B cell (primary cell): ENCODE results near the gene CNNM4. TPM values are rescaled to one million over a fixed set of nuclear protein-coding genes. Genes with fewer than 3 reads are reported as not detected.

Experiments used
- ATAC-seq: fragments of 200-7000 bp; cut with Tn5 transposase; one replicate; pipeline ENCODE4 v1.10.0; 2021; ENCODE audit warnings: low read depth, mild to moderate bottlenecking, moderate number of reproducible peaks, moderate library complexity
- CTCF ChIA-PET: fragments of 350-600 bp; sonication (Branson Sonifier 250); formaldehyde crosslinking; loops from one replicate; lab custom pipeline; 2021; ENCODE audit warnings: antibody characterized with exemption, inconsistent platforms; lab: Charles Lee
- POLR2A ChIA-PET: fragments of 350-600 bp; sonication (Branson Sonifier 250); formaldehyde crosslinking; loops from one replicate; lab custom pipeline; 2021; ENCODE audit warnings: antibody characterized with exemption; lab: Charles Lee
- DNase-seq: peaks from one replicate; pipeline ENCODE4 v3.0.0; 2013
- H2AFZ ChIP-seq: 2 replicates; pipeline ENCODE4 v1.6.1; 2012; ENCODE audit warnings: mild to moderate bottlenecking, low read depth, low read length; ENCODE audit not compliant: insufficient read depth, poor library complexity, severe bottlenecking
- H3K27ac ChIP-seq, 2 donors: 1 replicate in 1 of 2; 2 replicates in 1 of 2; pipeline ENCODE4 v1.5.1; 2012 to 2013; ENCODE audit warnings: low read length in 2 of 2, mild to moderate bottlenecking in 2 of 2, moderate library complexity in 1 of 2
- H3K27me3 ChIP-seq, 4 experiments: fragments of 200-600 bp in 1 of 4; sonication (generic) in 1 of 4; replicated peaks in 1 of 4; 1 replicate in 2 of 4; 2 replicates in 2 of 4; pipeline versions ENCODE4 v1.6.1 to v1.7.0; 2013 to 2016; ENCODE audit warnings: low read length in 3 of 4, mild to moderate bottlenecking in 2 of 4, mixed read lengths in 1 of 4, moderate library complexity in 1 of 4; ENCODE audit not compliant: insufficient read depth in 4 of 4, control insufficient read depth in 3 of 4; ENCODE audit errors: control extremely low read depth in 1 of 4
- H3K36me3 ChIP-seq, 2 experiments: replicated peaks in 1 of 2; 1 replicate in 1 of 2; 2 replicates in 1 of 2; pipeline versions ENCODE4 v1.6.1 to v1.7.1; 2013; ENCODE audit warnings: low read length in 1 of 2; ENCODE audit not compliant: insufficient read depth in 2 of 2, control insufficient read depth in 1 of 2; ENCODE audit errors: control extremely low read depth in 1 of 2, extremely low read depth in 1 of 2
- H3K4me1 ChIP-seq, 2 donors: fragments of 200-600 bp in 1 of 2; sonication (generic) in 1 of 2; 1 replicate in 1 of 2; 2 replicates in 1 of 2; pipeline versions ENCODE4 v1.5.1 to v1.6.1; 2013 to 2017; ENCODE audit warnings: low read length in 2 of 2; ENCODE audit not compliant: control insufficient read depth in 2 of 2, insufficient read depth in 2 of 2
- H3K4me2 ChIP-seq: replicated peaks from 2 replicates; pipeline ENCODE3; 2012; ENCODE audit warnings: mild to moderate bottlenecking, low read depth, low read length; ENCODE audit not compliant: poor library complexity, severe bottlenecking
- H3K4me3 ChIP-seq, 5 experiments: fragments of 200-600 bp in 1 of 5; sonication (generic) in 1 of 5; 1 replicate in 3 of 5; 2 replicates in 2 of 5; pipeline versions ENCODE4 v1.5.1 to v1.7.0; 2011 to 2016; ENCODE audit warnings: low read length in 4 of 5, mild to moderate bottlenecking in 4 of 5, low read depth in 2 of 5, control low read depth in 1 of 5, moderate library complexity in 1 of 5; ENCODE audit not compliant: insufficient read depth in 1 of 5; ENCODE audit errors: control extremely low read depth in 1 of 5, extremely low read depth in 1 of 5
- H3K79me2 ChIP-seq: fragments of 200-600 bp; sonication (generic); one replicate; pipeline ENCODE4 v1.6.0; 2016; ENCODE audit warnings: low read length; ENCODE audit not compliant: control insufficient read depth, insufficient read depth
- H3K9ac ChIP-seq: fragments of 200-600 bp; sonication (generic); 2 replicates; pipeline ENCODE4 v1.6.1; 2017; ENCODE audit warnings: mild to moderate bottlenecking, low read length, moderate library complexity
- H3K9me3 ChIP-seq, 3 donors: one replicate each; pipeline versions ENCODE4 v1.6.1 to v1.7.1; 2013; ENCODE audit warnings: low read length in 2 of 3; ENCODE audit not compliant: control insufficient read depth in 2 of 3, insufficient read depth in 1 of 3; ENCODE audit errors: control extremely low read depth in 1 of 3
- H4K20me1 ChIP-seq: 2 replicates; pipeline ENCODE4 v1.6.0; 2012; ENCODE audit warnings: mild to moderate bottlenecking, low read length; ENCODE audit not compliant: insufficient read depth, control insufficient read depth, poor library complexity, severe bottlenecking
- H3K27ac Mint-ChIP-seq: one replicate; pipeline ENCODE4 v1.8.0; 2021; ENCODE audit warnings: mixed read lengths
- H3K27me3 Mint-ChIP-seq: one replicate; pipeline ENCODE4 v1.8.0; 2021; ENCODE audit warnings: mixed read lengths
- H3K4me1 Mint-ChIP-seq: one replicate; pipeline ENCODE4 v1.8.0; 2021; ENCODE audit warnings: mixed read lengths
- H3K4me3 Mint-ChIP-seq: one replicate; pipeline ENCODE4 v1.8.0; 2021; ENCODE audit warnings: mixed read lengths
- H3K9me3 Mint-ChIP-seq: one replicate; pipeline ENCODE4 v1.8.0; 2022; ENCODE audit warnings: mixed read lengths; ENCODE audit not compliant: insufficient read depth
- EZH2 ChIP-seq: IDR thresholded peaks from 2 replicates; pipeline ENCODE4 v1.6.1; 2012; ENCODE audit warnings: borderline replicate concordance, low read depth, mild to moderate bottlenecking, moderate library complexity, low read length; ENCODE audit not compliant: insufficient read depth, poor library complexity, severe bottlenecking
- WGBS: methylation state at CpG from one replicate; pipeline ENCODE4 v1.1.5; 2013; ENCODE audit warnings: missing lambda C conversion rate; ENCODE audit not compliant: insufficient coverage; 5-methylcytosine and 5-hydroxymethylcytosine counted together
- intact Hi-C: fragments of 100-400 bp; cut with micrococcal nuclease; formaldehyde crosslinking; loops from one replicate; pipeline ENCODE4 v1.10.0; 2022
- polyA plus RNA-seq: library from polyadenylated mRNA; depleted of rRNA; stranded (reverse); fragments of >200 nt; gene quantifications from 2 replicates; pipeline ENCODE4 v1.2.3, GENCODE V29; 2012
- total RNA-seq, 2 donors: library from RNA; stranded (reverse); fragments of 120-200 nt in 1 of 2; gene quantifications; 1 replicate in 1 of 2; 2 replicates in 1 of 2; pipeline versions ENCODE4 v1.2.3 to v1.2.4, GENCODE V29; 2013 to 2022
- TF ChIP-seq, protein P1 (sequence below): fragments of 200-600 bp; IDR thresholded peaks from one replicate; pipeline ENCODE4 v1.8.0; 2022; ENCODE audit warnings: antibody characterized with exemption, mild to moderate bottlenecking

Gene CNNM4
- total and polyA plus RNA-seq, 2 donors (not counting 1 experiment from before 2014, with no cell fraction given) = 15.1 to 24.0 TPM

DNA sequence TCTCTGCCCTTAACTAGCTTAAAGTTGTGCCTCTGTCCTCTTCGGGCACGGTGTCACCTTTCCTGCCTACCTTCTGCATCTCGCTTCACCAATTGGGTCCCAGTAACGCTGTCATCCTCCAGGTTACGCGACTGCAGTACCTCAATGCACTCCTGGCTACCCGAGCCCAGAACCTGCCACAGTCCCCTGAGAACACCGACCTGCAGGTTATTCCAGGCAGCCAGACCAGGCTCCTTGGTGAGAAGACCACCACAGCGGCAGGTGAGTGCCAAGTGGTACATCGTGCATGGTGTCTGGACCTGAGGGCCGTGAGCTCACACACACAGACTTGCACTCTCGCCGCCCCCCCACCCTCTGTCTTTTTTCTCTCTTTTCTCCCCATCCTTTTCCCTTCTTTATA, 68.2 kb downstream of the CNNM4 start:
- Histone ChIP-seq H3K9me3 (no peaks in the 10 kb centered on the region), H3K4me1 (peaks cover 0 to 5% of the 10 kb centered on the region in 2 donors), H3K27ac (no peak overlapping the region), H2AFZ (no peak overlapping the region), H4K20me1 (peaks cover 25% of the 10 kb centered on the region), H3K36me3 (peaks cover 0 to 90% of the 10 kb centered on the region in 2 experiments), H3K4me3 (no peak overlapping the region), H3K9ac (no peak overlapping the region), H3K4me2 (no peak overlapping the region), H3K79me2 (no peaks in the 10 kb centered on the region), H3K27me3 (no peaks in the 10 kb centered on the region)
- ChIA-PET CTCF (interaction anchor here (0.7 kb wide), 1 partner anchor 126 kb away, joined by 3 read pairs; no protein-coding TSS in a partner anchor), POLR2A (interaction anchor here (0.7 kb wide), 1 partner anchor 10 kb away, joined by 4 read pairs; no protein-coding TSS in a partner anchor)
- no peak for TF ChIP-seq EZH2
- TF ChIP-seq, protein P1, sequence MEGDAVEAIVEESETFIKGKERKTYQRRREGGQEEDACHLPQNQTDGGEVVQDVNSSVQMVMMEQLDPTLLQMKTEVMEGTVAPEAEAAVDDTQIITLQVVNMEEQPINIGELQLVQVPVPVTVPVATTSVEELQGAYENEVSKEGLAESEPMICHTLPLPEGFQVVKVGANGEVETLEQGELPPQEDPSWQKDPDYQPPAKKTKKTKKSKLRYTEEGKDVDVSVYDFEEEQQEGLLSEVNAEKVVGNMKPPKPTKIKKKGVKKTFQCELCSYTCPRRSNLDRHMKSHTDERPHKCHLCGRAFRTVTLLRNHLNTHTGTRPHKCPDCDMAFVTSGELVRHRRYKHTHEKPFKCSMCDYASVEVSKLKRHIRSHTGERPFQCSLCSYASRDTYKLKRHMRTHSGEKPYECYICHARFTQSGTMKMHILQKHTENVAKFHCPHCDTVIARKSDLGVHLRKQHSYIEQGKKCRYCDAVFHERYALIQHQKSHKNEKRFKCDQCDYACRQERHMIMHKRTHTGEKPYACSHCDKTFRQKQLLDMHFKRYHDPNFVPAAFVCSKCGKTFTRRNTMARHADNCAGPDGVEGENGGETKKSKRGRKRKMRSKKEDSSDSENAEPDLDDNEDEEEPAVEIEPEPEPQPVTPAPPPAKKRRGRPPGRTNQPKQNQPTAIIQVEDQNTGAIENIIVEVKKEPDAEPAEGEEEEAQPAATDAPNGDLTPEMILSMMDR = no peak
- Mint-ChIP-seq H3K27ac (no peak overlapping the region), H3K4me3 (no peak overlapping the region), H3K9me3 (no peaks in the 10 kb centered on the region), H3K27me3 (no peaks in the 10 kb centered on the region), H3K4me1 (peaks cover 10% of the 10 kb centered on the region)
- 97% methylated on average over 9 of the region's 13 CpGs for WGBS
- intact Hi-C loops = no loop called here
- ATAC-seq = no peak
- no peak for DNase-seq

DNA sequence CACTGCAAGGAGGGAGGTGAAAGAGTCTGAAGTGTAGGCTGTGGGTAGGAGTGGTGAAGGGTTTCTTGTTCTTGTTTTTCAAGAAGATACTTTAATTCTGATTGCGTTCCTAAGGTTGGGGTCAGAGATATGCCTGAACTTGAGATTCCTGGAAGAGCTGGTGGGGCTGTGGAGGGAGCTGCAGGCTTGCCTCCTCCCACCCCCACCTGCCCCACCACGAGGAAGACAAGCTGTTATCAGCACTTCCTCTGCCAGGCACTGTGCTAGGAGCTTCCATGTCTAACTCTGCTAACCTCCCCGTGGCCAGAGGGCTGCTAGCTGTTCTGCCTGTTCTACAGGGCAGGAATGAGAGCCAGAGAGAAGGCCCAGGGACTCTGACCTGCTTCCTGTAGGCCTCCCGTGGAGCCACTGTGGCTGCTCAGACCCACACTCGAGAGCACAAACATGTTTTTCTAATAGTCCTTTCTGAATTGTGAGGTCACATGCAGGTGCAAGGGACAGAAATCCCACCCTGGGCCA, 69.4 kb downstream of the CNNM4 start:
- Histone ChIP-seq H3K27me3 (no peaks in the 10 kb centered on the region), H3K4me3 (no peak overlapping the region), H3K9me3 (no peaks in the 10 kb centered on the region), H3K9ac (no peak overlapping the region), H3K4me1 (peaks cover 0 to 5% of the 10 kb centered on the region in 2 donors), H3K79me2 (no peaks in the 10 kb centered on the region), H3K4me2 (no peak overlapping the region), H3K27ac (no peak overlapping the region), H2AFZ (no peak overlapping the region), H3K36me3 (peaks cover 0 to 89% of the 10 kb centered on the region in 2 experiments), H4K20me1 (peaks cover 13% of the 10 kb centered on the region)
- 56% methylated on average over 4 of the region's 5 CpGs for WGBS
- Mint-ChIP-seq H3K9me3 (no peaks in the 10 kb centered on the region), H3K4me3 (no peak overlapping the region), H3K27me3 (no peaks in the 10 kb centered on the region), H3K4me1 (peaks cover 10% of the 10 kb centered on the region), H3K27ac (no peak overlapping the region)
- intact Hi-C loops = no loop called here
- CTCF ChIA-PET = no interaction called here
- no peak for TF ChIP-seq EZH2
- TF ChIP-seq, protein P1 = no peak
- no peak for ATAC-seq
- DNase-seq = no peak
- POLR2A ChIA-PET = no interaction called here
